Thyroid gland (tissue), 4 donors: ENCODE measurements around the gene BAIAP3. TPM values are rescaled to one million over a fixed set of nuclear protein-coding genes. Genes with fewer than 3 reads are reported as not detected.

Experiments used
- DNase-seq, 2 donors: peaks; one replicate each; pipeline ENCODE4 v3.0.0-alpha.2; 2019
- H3K27ac ChIP-seq, 3 donors: fragments of 200-600 bp; sonication (generic); 1 replicate in 2 of 3; 2 replicates in 1 of 3; pipeline ENCODE4 v1.5.1; 2016 to 2019; ENCODE audit warnings: mild to moderate bottlenecking in 1 of 3, moderate library complexity in 1 of 3
- H3K27me3 ChIP-seq: fragments of 200-600 bp; sonication (generic); one replicate; pipeline ENCODE4 v1.5.1; 2019
- H3K36me3 ChIP-seq, 2 donors: fragments of 200-600 bp; sonication (generic); one replicate each; pipeline ENCODE4 v1.5.1; 2016 to 2019
- H3K4me1 ChIP-seq, 2 donors: fragments of 200-600 bp; sonication (generic); one replicate each; pipeline ENCODE4 v1.5.1; 2017 to 2019
- H3K4me3 ChIP-seq, 3 donors: fragments of 200-600 bp; sonication (generic); replicated peaks in 1 of 3; 1 replicate in 2 of 3; 2 replicates in 1 of 3; pipeline ENCODE4 v1.5.1; 2016; ENCODE audit warnings: mild to moderate bottlenecking in 1 of 3
- H3K9me3 ChIP-seq: fragments of 200-600 bp; sonication (generic); one replicate; pipeline ENCODE4 v1.5.1; 2017
- POLR2A ChIP-seq, 2 donors: fragments of 450-650 bp; IDR thresholded peaks; one replicate each; pipeline ENCODE4 v1.6.1; 2017; ENCODE audit warnings: antibody characterized with exemption in 2 of 2, mild to moderate bottlenecking in 2 of 2, moderate library complexity in 1 of 2
- WGBS, 2 donors: methylation state at CpG; one replicate each; pipeline ENCODE4 v1.1.5; 2017; 5-methylcytosine and 5-hydroxymethylcytosine counted together
- intact Hi-C: fragments of 100-400 bp; cut with DNase I; formaldehyde crosslinking; loops from one replicate; pipeline ENCODE4 v1.15.1; 2023
- total RNA-seq, 4 donors: library from RNA; depleted of rRNA; stranded (reverse); fragments of >200 nt; gene quantifications; one replicate each; pipeline ENCODE4 v1.2.3, GENCODE V29; 2016
- TF ChIP-seq, protein P1 (sequence below), 6 experiments: fragments of 200-600 bp in 3 of 6; fragments of 450-650 bp in 3 of 6; sonication (generic) in 3 of 6; IDR thresholded peaks; one replicate each; pipeline ENCODE4 v1.5.1; 2016 to 2019; ENCODE audit warnings: antibody characterized with exemption in 6 of 6, mild to moderate bottlenecking in 2 of 6, inconsistent platforms in 1 of 6, moderate library complexity in 1 of 6

The BAIAP3 gene
- total RNA-seq, 4 donors from 2014 or later = 0.45 to 3.0 (median 1.6) TPM

GRCh38 chr16:1341495-1342420, 8.3 kb downstream of the BAIAP3 start:
- H3K27ac ChIP-seq = no peak overlapping the region
- H3K36me3 ChIP-seq = no peaks in the 10 kb centered on the region
- no peaks in the 10 kb centered on the region for H3K9me3 ChIP-seq
- WGBS, 2 donors = 92 to 93% methylated on average over 7 to 27 of the region's 39 CpGs
- intact Hi-C loops = loop anchor here (10.0 kb wide), 1 partner anchor 133 kb away; the partner anchor contains the start of gene CLCN7
- DNase-seq = no peak
- TF ChIP-seq POLR2A (IDR thresholded peaks at IDR 0.05) = no peak
- TF ChIP-seq, protein P1, sequence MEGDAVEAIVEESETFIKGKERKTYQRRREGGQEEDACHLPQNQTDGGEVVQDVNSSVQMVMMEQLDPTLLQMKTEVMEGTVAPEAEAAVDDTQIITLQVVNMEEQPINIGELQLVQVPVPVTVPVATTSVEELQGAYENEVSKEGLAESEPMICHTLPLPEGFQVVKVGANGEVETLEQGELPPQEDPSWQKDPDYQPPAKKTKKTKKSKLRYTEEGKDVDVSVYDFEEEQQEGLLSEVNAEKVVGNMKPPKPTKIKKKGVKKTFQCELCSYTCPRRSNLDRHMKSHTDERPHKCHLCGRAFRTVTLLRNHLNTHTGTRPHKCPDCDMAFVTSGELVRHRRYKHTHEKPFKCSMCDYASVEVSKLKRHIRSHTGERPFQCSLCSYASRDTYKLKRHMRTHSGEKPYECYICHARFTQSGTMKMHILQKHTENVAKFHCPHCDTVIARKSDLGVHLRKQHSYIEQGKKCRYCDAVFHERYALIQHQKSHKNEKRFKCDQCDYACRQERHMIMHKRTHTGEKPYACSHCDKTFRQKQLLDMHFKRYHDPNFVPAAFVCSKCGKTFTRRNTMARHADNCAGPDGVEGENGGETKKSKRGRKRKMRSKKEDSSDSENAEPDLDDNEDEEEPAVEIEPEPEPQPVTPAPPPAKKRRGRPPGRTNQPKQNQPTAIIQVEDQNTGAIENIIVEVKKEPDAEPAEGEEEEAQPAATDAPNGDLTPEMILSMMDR (IDR thresholded peaks at IDR 0.05) = no peak
- H3K27me3 ChIP-seq = no peaks in the 10 kb centered on the region
- peaks cover 4 to 11% of the 10 kb centered on the region in 2 donors for H3K4me1 ChIP-seq
- H3K4me3 ChIP-seq = no peak overlapping the region

GRCh38 chr16:1342526-1343427, 9.3 kb downstream of the BAIAP3 start:
- Histone ChIP-seq H3K4me1 (peaks cover 4 to 11% of the 10 kb centered on the region in 2 donors), H3K9me3 (no peaks in the 10 kb centered on the region), H3K4me3 (no peak overlapping the region), H3K36me3 (no peaks in the 10 kb centered on the region), H3K27ac (no peak overlapping the region), H3K27me3 (no peaks in the 10 kb centered on the region)
- intact Hi-C loops = loop anchor here (10.0 kb wide), 1 partner anchor 132 kb away; the partner anchor contains the start of gene CLCN7
- WGBS, 2 donors = 8 to 9% methylated on average over 29 to 42 of the region's 49 CpGs
- peak; percentile 88 to 95 for DNase-seq
- TF ChIP-seq, protein P1 (IDR thresholded peaks at IDR 0.05) = no peak
- no peak for TF ChIP-seq POLR2A (IDR thresholded peaks at IDR 0.05)

GRCh38 chr16:1343428-1344242, 10.2 kb downstream of the BAIAP3 start:
- intact Hi-C loops = loop anchor here (10.0 kb wide), 1 partner anchor 131 kb away; the partner anchor contains the start of gene CLCN7
- no peak overlapping the region for H3K27ac ChIP-seq
- H3K36me3 ChIP-seq = peaks cover 3 to 8% of the 10 kb centered on the region in 2 donors
- H3K27me3 ChIP-seq = no peaks in the 10 kb centered on the region
- DNase-seq = no peak
- no peak overlapping the region for H3K4me3 ChIP-seq
- peaks cover 4 to 11% of the 10 kb centered on the region in 2 donors for H3K4me1 ChIP-seq
- H3K9me3 ChIP-seq = no peaks in the 10 kb centered on the region
- 56 to 65% methylated on average over 26 to 31 of the region's 44 CpGs for WGBS, 2 donors
- no peak for TF ChIP-seq POLR2A (IDR thresholded peaks at IDR 0.05)
- TF ChIP-seq, protein P1 (IDR thresholded peaks at IDR 0.05) = no peak

GRCh38 chr16:1344499-1344898, 11.1 kb downstream of the BAIAP3 start:
- Histone ChIP-seq H3K27me3 (no peaks in the 10 kb centered on the region), H3K9me3 (no peaks in the 10 kb centered on the region), H3K4me3 (no peak overlapping the region), H3K4me1 (peaks cover 4 to 11% of the 10 kb centered on the region in 2 donors), H3K27ac (no peak overlapping the region), H3K36me3 (peaks cover 11 to 16% of the 10 kb centered on the region in 2 donors)
- TF ChIP-seq POLR2A (IDR thresholded peaks at IDR 0.05) = no peak
- TF ChIP-seq, protein P1 (IDR thresholded peaks at IDR 0.05) = no peak
- no peak for DNase-seq
- WGBS, 2 donors = 92 to 94% methylated on average over 4 to 7 of the region's 14 CpGs
- intact Hi-C loops = loop anchor here (10.0 kb wide), 1 partner anchor 130 kb away; the partner anchor contains the start of gene CLCN7
